HepG2 (cell line): ENCODE measurements around the gene COL9A3. TPM values are rescaled to one million over a fixed set of nuclear protein-coding genes. Genes with fewer than 3 reads are reported as not detected.
A peak's percentile ranks its signal among the peaks of the same experiment; 100 is the strongest.

Source experiments
- CENPT ChIP-seq: sonication (generic); formaldehyde crosslinking; IDR thresholded peaks from 2 replicates; pipeline ENCODE4 v1.8.0; 2022; ENCODE audit warnings: low read depth, mild to moderate bottlenecking, moderate library complexity, missing genetic modification reagents
- FOXA3 ChIP-seq: IDR thresholded peaks from 2 replicates; pipeline ENCODE4 v1.6.1; 2016; ENCODE audit warnings: missing genetic modification reagents, missing compliant biosample characterization
- FOXK1 ChIP-seq: sonication (generic); formaldehyde crosslinking; IDR thresholded peaks from 2 replicates; pipeline ENCODE4 v1.4.0; 2020; ENCODE audit warnings: low read depth, missing genetic modification reagents, borderline replicate concordance
- HCFC1 ChIP-seq: fragments of 150-350 bp; IDR thresholded peaks from 2 replicates; pipeline ENCODE4 v1.6.1; 2014; ENCODE audit warnings: low read depth, low read length
- MAFK ChIP-seq, 2 experiments: IDR thresholded peaks in 1 of 2; conservative IDR thresholded peaks in 1 of 2; 2 replicates each; pipeline ENCODE4 v1.6.1; 2011; ENCODE audit warnings: improper control_type of control experiment in 2 of 2, low read length in 2 of 2
- MEIS2 ChIP-seq: sonication (generic); formaldehyde crosslinking; IDR thresholded peaks from 2 replicates; pipeline ENCODE4 v1.9.0; 2021; ENCODE audit warnings: mild to moderate bottlenecking, missing genetic modification reagents
- PHF8 ChIP-seq: sonication (generic); formaldehyde crosslinking; IDR thresholded peaks from 2 replicates; pipeline ENCODE4 v1.5.0; 2020; ENCODE audit warnings: missing genetic modification reagents
- PITX1 ChIP-seq: sonication (generic); formaldehyde crosslinking; IDR thresholded peaks from 2 replicates; pipeline ENCODE4 v1.5.1; 2020; ENCODE audit warnings: mild to moderate bottlenecking, missing genetic modification reagents
- SALL1 ChIP-seq: sonication (generic); formaldehyde crosslinking; IDR thresholded peaks from 2 replicates; pipeline ENCODE4 v1.8.0; 2022; ENCODE audit warnings: mild to moderate bottlenecking, missing genetic modification reagents
- TBL1XR1 ChIP-seq: fragments of 150-350 bp; IDR thresholded peaks from 2 replicates; pipeline ENCODE4 v1.6.1; 2014; ENCODE audit warnings: borderline replicate concordance, low read length; ENCODE audit not compliant: partially characterized antibody
- TBP ChIP-seq: sonication (generic); formaldehyde crosslinking; IDR thresholded peaks from 2 replicates; pipeline ENCODE4 v1.5.0; 2020; ENCODE audit warnings: missing genetic modification reagents
- ZKSCAN5 ChIP-seq: sonication (generic); formaldehyde crosslinking; IDR thresholded peaks from 2 replicates; pipeline ENCODE4 v1.5.1; 2020; ENCODE audit warnings: mild to moderate bottlenecking, missing genetic modification reagents
- ZNF652 ChIP-seq: IDR thresholded peaks from 2 replicates; pipeline ENCODE4 v1.6.1; 2016; ENCODE audit warnings: low read depth, borderline replicate concordance
- ZNF737 ChIP-seq: sonication (generic); formaldehyde crosslinking; IDR thresholded peaks from 2 replicates; pipeline ENCODE4 v1.5.0; 2020; ENCODE audit warnings: missing genetic modification reagents, mild to moderate bottlenecking, borderline replicate concordance
- ZSCAN20 ChIP-seq: sonication (generic); formaldehyde crosslinking; IDR thresholded peaks from 2 replicates; pipeline ENCODE4 v1.4.0; 2020; ENCODE audit warnings: missing genetic modification reagents, mild to moderate bottlenecking, borderline replicate concordance
- polyA plus RNA-seq, 8 experiments: library from polyadenylated mRNA; depleted of rRNA in 3 of 8; stranded (reverse) in 7 of 8; unstranded in 1 of 8; fragments of >200 nt; fragmentation: Illumina TruSeq in 4 of 8; extraction: Trizol in 4 of 8; gene quantifications; 2 replicates each; pipeline versions ENCODE4 v1.2.1 to v1.2.3, GENCODE V29; 2011 to 2016; ENCODE audit warnings: low read depth in 4 of 8, missing spikeins in 1 of 8, mixed read lengths in 1 of 8; ENCODE audit not compliant: insufficient read depth in 1 of 8
- total RNA-seq, 5 experiments: library from RNA; depleted of rRNA; stranded (reverse); fragments of >200 nt; fragmentation: Illumina TruSeq; extraction: Trizol; gene quantifications; 2 replicates each; pipeline ENCODE4 v1.2.3, GENCODE V29; 2016; ENCODE audit warnings: low read depth in 1 of 5
- TF ChIP-seq, protein P1 (sequence below): sonication (generic); formaldehyde crosslinking; IDR thresholded peaks from 2 replicates; pipeline ENCODE4 v1.4.0; 2020; ENCODE audit warnings: missing genetic modification reagents, borderline replicate concordance
- TF ChIP-seq, protein P2 (sequence below): conservative IDR thresholded peaks from 2 replicates; pipeline ENCODE4 v1.6.1; 2018; ENCODE audit warnings: missing genetic modification reagents
- TF ChIP-seq, protein P3 (sequence below): sonication (generic); formaldehyde crosslinking; IDR thresholded peaks from 2 replicates; pipeline ENCODE4 v1.4.0; 2020; ENCODE audit warnings: missing genetic modification reagents
- TF ChIP-seq, protein P4 (sequence below): sonication (generic); formaldehyde crosslinking; IDR thresholded peaks from 2 replicates; pipeline ENCODE4 v1.4.0; 2020; ENCODE audit warnings: mild to moderate bottlenecking, missing genetic modification reagents
- TF ChIP-seq, protein P5 (sequence below): sonication (generic); formaldehyde crosslinking; IDR thresholded peaks from 2 replicates; pipeline ENCODE4 v1.5.1; 2020; ENCODE audit warnings: missing genetic modification reagents, mild to moderate bottlenecking, borderline replicate concordance

Gene COL9A3
- total and polyA plus RNA-seq, 2 of the 13 experiments (the other 11 are each of a cell fraction or from before 2014, with no cell fraction given), result 155 to 204 TPM

DNA sequence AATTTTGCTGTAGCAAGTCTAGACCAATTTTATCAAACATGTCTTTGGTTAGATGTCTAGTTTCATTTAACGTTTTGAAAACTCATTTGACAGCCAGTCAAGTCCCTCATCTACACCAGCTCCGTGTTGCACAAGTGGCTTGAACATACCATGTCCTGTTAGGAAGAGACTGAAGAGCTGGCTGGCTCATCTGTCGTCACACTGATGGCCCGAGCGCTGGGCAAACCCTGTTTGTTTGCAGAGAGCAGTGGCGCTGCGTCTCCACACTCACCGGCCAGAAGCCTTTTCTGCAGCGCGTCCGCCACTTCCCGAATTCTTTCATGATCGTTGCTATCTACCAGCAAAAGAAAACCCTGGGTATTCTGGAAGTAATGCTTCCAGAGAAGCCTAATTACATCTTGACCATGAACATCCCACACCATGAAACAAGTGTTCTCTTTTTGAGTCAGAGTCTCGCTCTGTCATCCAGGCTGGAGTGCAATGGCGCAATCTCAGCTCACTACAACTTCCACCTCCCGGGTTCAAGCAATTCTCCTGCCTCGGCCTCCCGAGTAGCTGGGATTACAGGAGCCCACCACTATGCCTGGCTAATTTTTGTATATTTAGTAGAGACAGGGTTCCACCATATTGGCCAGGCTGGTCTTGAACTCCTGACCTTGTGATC is 55.5 kb downstream of the COL9A3 start (continued):
- TF ChIP-seq, protein P1, sequence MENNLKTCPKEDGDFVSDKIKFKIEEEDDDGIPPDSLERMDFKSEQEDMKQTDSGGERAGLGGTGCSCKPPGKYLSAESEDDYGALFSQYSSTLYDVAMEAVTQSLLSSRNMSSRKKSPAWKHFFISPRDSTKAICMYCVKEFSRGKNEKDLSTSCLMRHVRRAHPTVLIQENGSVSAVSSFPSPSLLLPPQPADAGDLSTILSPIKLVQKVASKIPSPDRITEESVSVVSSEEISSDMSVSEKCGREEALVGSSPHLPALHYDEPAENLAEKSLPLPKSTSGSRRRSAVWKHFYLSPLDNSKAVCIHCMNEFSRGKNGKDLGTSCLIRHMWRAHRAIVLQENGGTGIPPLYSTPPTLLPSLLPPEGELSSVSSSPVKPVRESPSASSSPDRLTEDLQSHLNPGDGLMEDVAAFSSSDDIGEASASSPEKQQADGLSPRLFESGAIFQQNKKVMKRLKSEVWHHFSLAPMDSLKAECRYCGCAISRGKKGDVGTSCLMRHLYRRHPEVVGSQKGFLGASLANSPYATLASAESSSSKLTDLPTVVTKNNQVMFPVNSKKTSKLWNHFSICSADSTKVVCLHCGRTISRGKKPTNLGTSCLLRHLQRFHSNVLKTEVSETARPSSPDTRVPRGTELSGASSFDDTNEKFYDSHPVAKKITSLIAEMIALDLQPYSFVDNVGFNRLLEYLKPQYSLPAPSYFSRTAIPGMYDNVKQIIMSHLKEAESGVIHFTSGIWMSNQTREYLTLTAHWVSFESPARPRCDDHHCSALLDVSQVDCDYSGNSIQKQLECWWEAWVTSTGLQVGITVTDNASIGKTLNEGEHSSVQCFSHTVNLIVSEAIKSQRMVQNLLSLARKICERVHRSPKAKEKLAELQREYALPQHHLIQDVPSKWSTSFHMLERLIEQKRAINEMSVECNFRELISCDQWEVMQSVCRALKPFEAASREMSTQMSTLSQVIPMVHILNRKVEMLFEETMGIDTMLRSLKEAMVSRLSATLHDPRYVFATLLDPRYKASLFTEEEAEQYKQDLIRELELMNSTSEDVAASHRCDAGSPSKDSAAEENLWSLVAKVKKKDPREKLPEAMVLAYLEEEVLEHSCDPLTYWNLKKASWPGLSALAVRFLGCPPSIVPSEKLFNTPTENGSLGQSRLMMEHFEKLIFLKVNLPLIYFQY (CRISPR knock-in tag), result no peak; the same call in 1 of the 2 replicates
- TF ChIP-seq ZSCAN20 (CRISPR knock-in tag) (no peak), HCFC1 (no peak), ZNF737 (no peak), MAFK (conservative IDR thresholded peaks at IDR 0.05 in 1 of 2, IDR thresholded peaks at IDR 0.05 in 1 of 2; ENCODE audit: low read length in 2 of 2) (no peak), CENPT (no peak), ZKSCAN5 (CRISPR knock-in tag) (no peak), FOXA3 (CRISPR knock-in tag) (peak; percentile 70), PHF8 (no peak), FOXK1 (no peak), ZNF652 (CRISPR knock-in tag) (no peak), MEIS2 (CRISPR knock-in tag) (no peak), SALL1 (CRISPR knock-in tag) (peak; percentile 56), TBL1XR1 (no peak), PITX1 (no peak), TBP (CRISPR knock-in tag) (no peak)
- TF ChIP-seq, protein P2, sequence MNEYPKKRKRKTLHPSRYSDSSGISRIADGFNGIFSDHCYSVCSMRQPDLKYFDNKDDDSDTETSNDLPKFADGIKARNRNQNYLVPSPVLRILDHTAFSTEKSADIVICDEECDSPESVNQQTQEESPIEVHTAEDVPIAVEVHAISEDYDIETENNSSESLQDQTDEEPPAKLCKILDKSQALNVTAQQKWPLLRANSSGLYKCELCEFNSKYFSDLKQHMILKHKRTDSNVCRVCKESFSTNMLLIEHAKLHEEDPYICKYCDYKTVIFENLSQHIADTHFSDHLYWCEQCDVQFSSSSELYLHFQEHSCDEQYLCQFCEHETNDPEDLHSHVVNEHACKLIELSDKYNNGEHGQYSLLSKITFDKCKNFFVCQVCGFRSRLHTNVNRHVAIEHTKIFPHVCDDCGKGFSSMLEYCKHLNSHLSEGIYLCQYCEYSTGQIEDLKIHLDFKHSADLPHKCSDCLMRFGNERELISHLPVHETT (CRISPR knock-in tag), result no peak
- TF ChIP-seq, protein P3, sequence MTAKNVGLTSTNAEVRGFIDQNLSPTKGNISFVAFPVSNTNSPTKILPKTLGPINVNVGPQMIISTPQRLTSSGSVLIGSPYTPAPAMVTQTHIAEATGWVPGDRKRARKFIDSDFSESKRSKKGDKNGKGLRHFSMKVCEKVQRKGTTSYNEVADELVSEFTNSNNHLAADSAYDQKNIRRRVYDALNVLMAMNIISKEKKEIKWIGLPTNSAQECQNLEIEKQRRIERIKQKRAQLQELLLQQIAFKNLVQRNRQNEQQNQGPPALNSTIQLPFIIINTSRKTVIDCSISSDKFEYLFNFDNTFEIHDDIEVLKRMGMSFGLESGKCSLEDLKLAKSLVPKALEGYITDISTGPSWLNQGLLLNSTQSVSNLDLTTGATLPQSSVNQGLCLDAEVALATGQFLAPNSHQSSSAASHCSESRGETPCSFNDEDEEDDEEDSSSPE (CRISPR knock-in tag), result no peak; the same call in 1 of the 2 replicates
- TF ChIP-seq, protein P4, sequence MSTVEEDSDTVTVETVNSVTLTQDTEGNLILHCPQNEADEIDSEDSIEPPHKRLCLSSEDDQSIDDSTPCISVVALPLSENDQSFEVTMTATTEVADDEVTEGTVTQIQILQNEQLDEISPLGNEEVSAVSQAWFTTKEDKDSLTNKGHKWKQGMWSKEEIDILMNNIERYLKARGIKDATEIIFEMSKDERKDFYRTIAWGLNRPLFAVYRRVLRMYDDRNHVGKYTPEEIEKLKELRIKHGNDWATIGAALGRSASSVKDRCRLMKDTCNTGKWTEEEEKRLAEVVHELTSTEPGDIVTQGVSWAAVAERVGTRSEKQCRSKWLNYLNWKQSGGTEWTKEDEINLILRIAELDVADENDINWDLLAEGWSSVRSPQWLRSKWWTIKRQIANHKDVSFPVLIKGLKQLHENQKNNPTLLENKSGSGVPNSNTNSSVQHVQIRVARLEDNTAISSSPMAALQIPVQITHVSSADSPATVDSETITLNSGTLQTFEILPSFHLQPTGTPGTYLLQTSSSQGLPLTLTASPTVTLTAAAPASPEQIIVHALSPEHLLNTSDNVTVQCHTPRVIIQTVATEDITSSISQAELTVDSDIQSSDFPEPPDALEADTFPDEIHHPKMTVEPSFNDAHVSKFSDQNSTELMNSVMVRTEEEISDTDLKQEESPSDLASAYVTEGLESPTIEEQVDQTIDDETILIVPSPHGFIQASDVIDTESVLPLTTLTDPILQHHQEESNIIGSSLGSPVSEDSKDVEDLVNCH, result no peak
- TF ChIP-seq, protein P5, sequence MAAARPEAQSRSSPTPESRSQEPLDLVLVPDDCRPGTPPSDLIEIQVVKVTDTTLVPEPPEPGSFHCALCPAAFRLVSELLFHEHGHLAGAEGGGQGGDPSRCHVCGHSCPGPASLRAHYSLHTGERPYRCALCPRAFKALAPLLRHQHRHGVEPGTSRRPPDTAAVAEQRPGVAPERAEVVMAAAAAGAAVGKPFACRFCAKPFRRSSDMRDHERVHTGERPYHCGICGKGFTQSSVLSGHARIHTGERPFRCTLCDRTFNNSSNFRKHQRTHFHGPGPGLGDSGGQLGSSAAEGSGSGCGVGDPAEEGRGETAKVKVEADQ, result 0 out of 2 replicates have a peak, but pooled peaks have one; percentile 37
